HUES48 (cell line): Measurements from ENCODE around the gene ANO6.
A peak's percentile ranks its signal among the peaks of the same experiment; 100 is the strongest.

ENCODE experiments used
- H3K27ac ChIP-seq: one replicate; pipeline ENCODE4 v1.7.0; 2013; ENCODE audit warnings: low read depth, low read length, inconsistent platforms
- H3K27me3 ChIP-seq: 2 replicates; pipeline ENCODE4 v1.6.1; 2013; ENCODE audit warnings: mild to moderate bottlenecking, low read length; ENCODE audit not compliant: control insufficient read depth, insufficient read depth
- H3K36me3 ChIP-seq: 2 replicates; pipeline ENCODE4 v1.6.1; 2013; ENCODE audit warnings: low read length; ENCODE audit not compliant: control insufficient read depth, insufficient read depth
- H3K4me1 ChIP-seq: 2 replicates; pipeline ENCODE4 v1.6.1; 2013; ENCODE audit warnings: mild to moderate bottlenecking, low read length; ENCODE audit not compliant: control insufficient read depth, insufficient read depth
- H3K4me3 ChIP-seq: 2 replicates; pipeline ENCODE4 v1.5.1; 2013; ENCODE audit warnings: mild to moderate bottlenecking, low read depth, low read length
- H3K9ac ChIP-seq: 2 replicates; pipeline ENCODE4 v1.6.1; 2013; ENCODE audit warnings: mild to moderate bottlenecking, low read depth, low read length, moderate library complexity
- H3K9me3 ChIP-seq: 2 replicates; pipeline ENCODE4 v1.6.1; 2013; ENCODE audit warnings: low read length; ENCODE audit not compliant: control insufficient read depth, insufficient read depth

The ANO6 gene

DNA sequence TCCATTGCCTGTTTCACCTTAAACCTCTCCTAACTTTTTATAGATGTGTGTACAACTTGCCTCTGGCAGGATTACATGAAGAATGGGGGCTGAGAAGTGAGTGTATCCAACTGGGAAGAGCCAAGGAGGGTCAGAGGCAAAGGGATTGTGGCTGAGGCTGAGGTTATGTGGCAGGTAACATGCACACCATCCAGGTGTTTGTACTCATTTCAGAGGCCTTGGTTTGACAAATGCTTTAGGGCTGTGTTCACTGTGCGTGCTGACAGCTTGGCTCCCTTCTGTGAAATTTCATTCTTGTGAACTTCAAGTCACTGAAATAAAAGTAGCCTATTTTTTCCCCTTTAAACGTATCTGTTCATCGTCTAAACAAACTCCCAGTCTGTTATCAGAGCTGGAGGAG lies 47.7 kb downstream of the ANO6 start:
- Histone ChIP-seq H3K4me1 (peaks cover 10% of the 10 kb centered on the region), H3K27me3 (no peaks in the 10 kb centered on the region), H3K4me3 (no peak overlapping the region), H3K36me3 (no peaks in the 10 kb centered on the region), H3K27ac (no peak overlapping the region), H3K9me3 (no peaks in the 10 kb centered on the region), H3K9ac (no peak overlapping the region)

- Histone ChIP-seq H3K9ac (no peak overlapping the region), H3K4me3 (no peak overlapping the region), H3K9me3 (no peaks in the 10 kb centered on the region), H3K27ac (peak overlapping the region; percentile 63), H3K4me1 (peaks cover 7% of the 10 kb centered on the region), H3K27me3 (no peaks in the 10 kb centered on the region), H3K36me3 (no peaks in the 10 kb centered on the region)
Observed at GRCh38 chr12:45268672-45269411, 52.9 kb downstream of the ANO6 start.

GRCh38 chr12:45269412-45269751 lies 53.5 kb downstream of the ANO6 start:
- Histone ChIP-seq H3K9ac (no peak overlapping the region), H3K9me3 (no peaks in the 10 kb centered on the region), H3K4me3 (no peak overlapping the region), H3K4me1 (peaks cover 7% of the 10 kb centered on the region), H3K27me3 (no peaks in the 10 kb centered on the region), H3K27ac (no peak overlapping the region), H3K36me3 (no peaks in the 10 kb centered on the region)

DNA sequence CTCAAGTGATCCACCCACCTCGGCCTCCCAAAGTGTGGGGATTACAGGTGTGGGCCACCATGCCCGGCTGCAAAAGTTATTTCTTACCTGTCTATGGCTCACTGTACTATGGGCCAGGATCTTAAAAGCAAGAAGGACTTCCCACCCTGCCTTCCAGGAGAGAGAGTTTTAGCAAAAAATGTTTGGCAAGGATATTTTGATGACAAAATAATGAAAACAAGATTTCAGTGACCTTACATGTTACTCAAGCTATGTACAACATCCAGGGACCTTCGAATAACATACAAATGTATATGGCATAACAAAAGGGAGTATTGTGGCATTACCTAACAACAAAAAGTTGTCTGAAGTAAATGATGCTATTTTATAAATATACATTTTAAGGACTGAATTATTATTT lies 55.1 kb downstream of the ANO6 start:
- Histone ChIP-seq H3K9me3 (no peaks in the 10 kb centered on the region), H3K4me1 (peaks cover 7% of the 10 kb centered on the region), H3K4me3 (no peak overlapping the region), H3K27me3 (no peaks in the 10 kb centered on the region), H3K36me3 (no peaks in the 10 kb centered on the region), H3K9ac (no peak overlapping the region), H3K27ac (no peak overlapping the region)

GRCh38 chr12:45273717-45274271 lies 57.9 kb downstream of the ANO6 start:
- Histone ChIP-seq H3K4me1 (peaks cover 3% of the 10 kb centered on the region; the same call in 1 of the 2 replicates), H3K36me3 (no peaks in the 10 kb centered on the region), H3K4me3 (no peak overlapping the region), H3K27ac (peak overlapping the region; percentile 31), H3K27me3 (no peaks in the 10 kb centered on the region), H3K9me3 (no peaks in the 10 kb centered on the region), H3K9ac (no peak overlapping the region)

GRCh38 chr12:45276154-45276755 lies 60.4 kb downstream of the ANO6 start:
- no peaks in the 10 kb centered on the region for H3K9me3 ChIP-seq
- no peak overlapping the region for H3K9ac ChIP-seq
- no peak overlapping the region for H3K4me3 ChIP-seq
- no peaks in the 10 kb centered on the region for H3K27me3 ChIP-seq
- no peak overlapping the region for H3K27ac ChIP-seq
- no peaks in the 10 kb centered on the region for H3K4me1 ChIP-seq
- H3K36me3 ChIP-seq, result peaks cover 4% of the 10 kb centered on the region; the same call in 1 of the 2 replicates

DNA sequence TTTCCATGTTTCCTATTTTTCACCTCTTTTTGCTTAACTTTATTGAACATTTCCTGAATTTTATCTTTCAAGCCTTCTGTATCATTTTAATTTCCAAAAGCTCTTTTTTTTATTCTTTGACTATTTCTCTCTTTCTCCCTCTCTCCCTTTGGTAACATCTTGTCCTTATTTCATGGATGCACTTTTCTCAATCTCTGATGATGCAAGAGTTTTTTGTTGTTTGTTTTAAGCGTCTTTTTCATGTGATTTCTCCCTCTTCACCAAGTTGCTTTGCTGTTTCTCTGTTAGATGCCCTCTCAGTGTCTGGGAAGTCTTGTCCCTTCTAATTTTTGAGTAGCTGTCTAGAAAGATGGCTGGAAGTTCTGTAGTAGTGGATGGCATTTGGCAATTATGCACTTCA lies 62.6 kb downstream of the ANO6 start:
- Histone ChIP-seq H3K9ac (no peak overlapping the region), H3K4me1 (peaks cover 3% of the 10 kb centered on the region; the same call in 1 of the 2 replicates), H3K4me3 (no peak overlapping the region), H3K36me3 (peaks cover 4% of the 10 kb centered on the region; the same call in 1 of the 2 replicates), H3K27ac (no peak overlapping the region), H3K9me3 (no peaks in the 10 kb centered on the region), H3K27me3 (no peaks in the 10 kb centered on the region)

GRCh38 chr12:45279931-45280830 lies 64.3 kb downstream of the ANO6 start:
- Histone ChIP-seq H3K27ac (no peak overlapping the region), H3K4me3 (no peak overlapping the region), H3K4me1 (peaks cover 19% of the 10 kb centered on the region), H3K9me3 (no peaks in the 10 kb centered on the region), H3K27me3 (no peaks in the 10 kb centered on the region), H3K36me3 (peaks cover 4% of the 10 kb centered on the region; the same call in 1 of the 2 replicates), H3K9ac (no peak overlapping the region)

GRCh38 chr12:45281994-45282393 lies 66.1 kb downstream of the ANO6 start:
- Histone ChIP-seq H3K36me3 (peaks cover 4% of the 10 kb centered on the region; the same call in 1 of the 2 replicates), H3K4me3 (no peak overlapping the region), H3K27ac (no peak overlapping the region), H3K9ac (no peak overlapping the region), H3K9me3 (no peaks in the 10 kb centered on the region), H3K27me3 (no peaks in the 10 kb centered on the region), H3K4me1 (peaks cover 28% of the 10 kb centered on the region)

DNA sequence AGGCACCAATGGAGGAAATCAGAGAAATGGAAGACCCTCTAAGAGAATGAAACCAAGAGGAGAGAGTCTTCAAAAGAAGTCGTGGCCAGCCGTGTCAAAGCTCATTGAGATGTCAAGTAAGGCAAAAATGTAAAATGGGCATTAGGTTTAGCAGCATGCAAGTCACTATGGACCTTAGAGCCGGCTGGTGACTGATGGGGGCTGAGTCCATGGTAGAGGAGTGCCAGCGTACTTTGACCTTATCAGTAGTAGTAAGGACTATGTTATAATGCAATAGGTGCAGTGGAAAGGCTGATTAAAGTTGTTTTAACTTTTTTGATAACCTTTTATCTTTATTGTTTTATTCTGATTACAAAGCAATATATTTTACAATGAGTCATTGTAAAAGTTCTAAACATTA lies 66.5 kb downstream of the ANO6 start:
- Histone ChIP-seq H3K27ac (no peak overlapping the region), H3K9me3 (no peaks in the 10 kb centered on the region), H3K4me1 (peaks cover 28% of the 10 kb centered on the region), H3K4me3 (no peak overlapping the region), H3K9ac (no peak overlapping the region), H3K27me3 (no peaks in the 10 kb centered on the region), H3K36me3 (peaks cover 4% of the 10 kb centered on the region; the same call in 1 of the 2 replicates)
